B cell (primary cell): Measurements from ENCODE around the gene ITPR2. TPM values are rescaled to one million over a fixed set of nuclear protein-coding genes. Genes with fewer than 3 reads are reported as not detected.

ENCODE experiments used
- ATAC-seq: fragments of 200-7000 bp; cut with Tn5 transposase; one replicate; pipeline ENCODE4 v1.10.0; 2021; ENCODE audit warnings: low read depth, mild to moderate bottlenecking, moderate number of reproducible peaks, moderate library complexity
- CTCF ChIA-PET: fragments of 350-600 bp; sonication (Branson Sonifier 250); formaldehyde crosslinking; loops from one replicate; lab custom pipeline; 2021; ENCODE audit warnings: antibody characterized with exemption, inconsistent platforms; lab: Charles Lee
- POLR2A ChIA-PET: fragments of 350-600 bp; sonication (Branson Sonifier 250); formaldehyde crosslinking; loops from one replicate; lab custom pipeline; 2021; ENCODE audit warnings: antibody characterized with exemption; lab: Charles Lee
- DNase-seq: peaks from one replicate; pipeline ENCODE4 v3.0.0; 2013
- H2AFZ ChIP-seq: 2 replicates; pipeline ENCODE4 v1.6.1; 2012; ENCODE audit warnings: mild to moderate bottlenecking, low read depth, low read length; ENCODE audit not compliant: insufficient read depth, poor library complexity, severe bottlenecking
- H3K27ac ChIP-seq, 2 donors: 1 replicate in 1 of 2; 2 replicates in 1 of 2; pipeline ENCODE4 v1.5.1; 2012 to 2013; ENCODE audit warnings: low read length in 2 of 2, mild to moderate bottlenecking in 2 of 2, moderate library complexity in 1 of 2
- H3K27me3 ChIP-seq, 4 experiments: fragments of 200-600 bp in 1 of 4; sonication (generic) in 1 of 4; replicated peaks in 1 of 4; 1 replicate in 2 of 4; 2 replicates in 2 of 4; pipeline versions ENCODE4 v1.6.1 to v1.7.0; 2013 to 2016; ENCODE audit warnings: low read length in 3 of 4, mild to moderate bottlenecking in 2 of 4, mixed read lengths in 1 of 4, moderate library complexity in 1 of 4; ENCODE audit not compliant: insufficient read depth in 4 of 4, control insufficient read depth in 3 of 4; ENCODE audit errors: control extremely low read depth in 1 of 4
- H3K36me3 ChIP-seq, 2 experiments: replicated peaks in 1 of 2; 1 replicate in 1 of 2; 2 replicates in 1 of 2; pipeline versions ENCODE4 v1.6.1 to v1.7.1; 2013; ENCODE audit warnings: low read length in 1 of 2; ENCODE audit not compliant: insufficient read depth in 2 of 2, control insufficient read depth in 1 of 2; ENCODE audit errors: control extremely low read depth in 1 of 2, extremely low read depth in 1 of 2
- H3K4me1 ChIP-seq, 2 donors: fragments of 200-600 bp in 1 of 2; sonication (generic) in 1 of 2; 1 replicate in 1 of 2; 2 replicates in 1 of 2; pipeline versions ENCODE4 v1.5.1 to v1.6.1; 2013 to 2017; ENCODE audit warnings: low read length in 2 of 2; ENCODE audit not compliant: control insufficient read depth in 2 of 2, insufficient read depth in 2 of 2
- H3K4me2 ChIP-seq: replicated peaks from 2 replicates; pipeline ENCODE3; 2012; ENCODE audit warnings: mild to moderate bottlenecking, low read depth, low read length; ENCODE audit not compliant: poor library complexity, severe bottlenecking
- H3K4me3 ChIP-seq, 5 experiments: fragments of 200-600 bp in 1 of 5; sonication (generic) in 1 of 5; 1 replicate in 3 of 5; 2 replicates in 2 of 5; pipeline versions ENCODE4 v1.5.1 to v1.7.0; 2011 to 2016; ENCODE audit warnings: low read length in 4 of 5, mild to moderate bottlenecking in 4 of 5, low read depth in 2 of 5, control low read depth in 1 of 5, moderate library complexity in 1 of 5; ENCODE audit not compliant: insufficient read depth in 1 of 5; ENCODE audit errors: control extremely low read depth in 1 of 5, extremely low read depth in 1 of 5
- H3K79me2 ChIP-seq: fragments of 200-600 bp; sonication (generic); one replicate; pipeline ENCODE4 v1.6.0; 2016; ENCODE audit warnings: low read length; ENCODE audit not compliant: control insufficient read depth, insufficient read depth
- H3K9ac ChIP-seq: fragments of 200-600 bp; sonication (generic); 2 replicates; pipeline ENCODE4 v1.6.1; 2017; ENCODE audit warnings: mild to moderate bottlenecking, low read length, moderate library complexity
- H3K9me3 ChIP-seq, 3 donors: one replicate each; pipeline versions ENCODE4 v1.6.1 to v1.7.1; 2013; ENCODE audit warnings: low read length in 2 of 3; ENCODE audit not compliant: control insufficient read depth in 2 of 3, insufficient read depth in 1 of 3; ENCODE audit errors: control extremely low read depth in 1 of 3
- H4K20me1 ChIP-seq: 2 replicates; pipeline ENCODE4 v1.6.0; 2012; ENCODE audit warnings: mild to moderate bottlenecking, low read length; ENCODE audit not compliant: insufficient read depth, control insufficient read depth, poor library complexity, severe bottlenecking
- H3K27ac Mint-ChIP-seq: one replicate; pipeline ENCODE4 v1.8.0; 2021; ENCODE audit warnings: mixed read lengths
- H3K27me3 Mint-ChIP-seq: one replicate; pipeline ENCODE4 v1.8.0; 2021; ENCODE audit warnings: mixed read lengths
- H3K4me1 Mint-ChIP-seq: one replicate; pipeline ENCODE4 v1.8.0; 2021; ENCODE audit warnings: mixed read lengths
- H3K4me3 Mint-ChIP-seq: one replicate; pipeline ENCODE4 v1.8.0; 2021; ENCODE audit warnings: mixed read lengths
- H3K9me3 Mint-ChIP-seq: one replicate; pipeline ENCODE4 v1.8.0; 2022; ENCODE audit warnings: mixed read lengths; ENCODE audit not compliant: insufficient read depth
- CTCF ChIP-seq: fragments of 200-600 bp; IDR thresholded peaks from one replicate; pipeline ENCODE4 v1.8.0; 2022; ENCODE audit warnings: antibody characterized with exemption, mild to moderate bottlenecking
- EZH2 ChIP-seq: IDR thresholded peaks from 2 replicates; pipeline ENCODE4 v1.6.1; 2012; ENCODE audit warnings: borderline replicate concordance, low read depth, mild to moderate bottlenecking, moderate library complexity, low read length; ENCODE audit not compliant: insufficient read depth, poor library complexity, severe bottlenecking
- WGBS: methylation state at CpG from one replicate; pipeline ENCODE4 v1.1.5; 2013; ENCODE audit warnings: missing lambda C conversion rate; ENCODE audit not compliant: insufficient coverage; 5-methylcytosine and 5-hydroxymethylcytosine counted together
- intact Hi-C: fragments of 100-400 bp; cut with micrococcal nuclease; formaldehyde crosslinking; loops from one replicate; pipeline ENCODE4 v1.10.0; 2022
- polyA plus RNA-seq: library from polyadenylated mRNA; depleted of rRNA; stranded (reverse); fragments of >200 nt; gene quantifications from 2 replicates; pipeline ENCODE4 v1.2.3, GENCODE V29; 2012
- total RNA-seq, 2 donors: library from RNA; stranded (reverse); fragments of 120-200 nt in 1 of 2; gene quantifications; 1 replicate in 1 of 2; 2 replicates in 1 of 2; pipeline versions ENCODE4 v1.2.3 to v1.2.4, GENCODE V29; 2013 to 2022

Gene ITPR2
- total and polyA plus RNA-seq, 2 donors (not counting 1 experiment from before 2014, with no cell fraction given): 4.3 to 113 TPM

- peaks cover 2% of the 10 kb centered on the region for H3K4me1 Mint-ChIP-seq
- Histone ChIP-seq H3K36me3 (peaks cover 5 to 7% of the 10 kb centered on the region in 2 experiments), H3K79me2 (no peaks in the 10 kb centered on the region), H4K20me1 (no peaks in the 10 kb centered on the region), H3K27ac (no peak overlapping the region), H3K27me3 (no peaks in the 10 kb centered on the region), H3K4me1 (no peaks in the 10 kb centered on the region), H3K9me3 (peaks cover 0 to 10% (median 0%) of the 10 kb centered on the region in 3 donors), H3K4me3 (no peak overlapping the region), H3K4me2 (no peak overlapping the region), H3K9ac (no peak overlapping the region), H2AFZ (no peak overlapping the region)
- H3K9me3 Mint-ChIP-seq: peaks cover 4% of the 10 kb centered on the region
- ATAC-seq (no peak), DNase-seq (no peak)
- H3K27me3 Mint-ChIP-seq: no peaks in the 10 kb centered on the region
- intact Hi-C loops: no loop called here
- H3K4me3 Mint-ChIP-seq: no peak overlapping the region
- 82% methylated on average over 1 of the region's 1 CpG for WGBS
- CTCF ChIA-PET: no interaction called here
- no peak overlapping the region for H3K27ac Mint-ChIP-seq
- TF ChIP-seq EZH2: no peak
- no peak for TF ChIP-seq CTCF
- POLR2A ChIA-PET: no interaction called here
These were observed 452.1 kb downstream of the ITPR2 start for GRCh38 chr12:26380897-26381296.

- ChIA-PET POLR2A (no interaction called here), CTCF (no interaction called here)
- no peaks in the 10 kb centered on the region for H4K20me1 ChIP-seq
- Mint-ChIP-seq H3K27ac (no peak overlapping the region), H3K4me1 (peaks cover 2% of the 10 kb centered on the region), H3K27me3 (no peaks in the 10 kb centered on the region), H3K9me3 (peaks cover 4% of the 10 kb centered on the region), H3K4me3 (no peak overlapping the region)
- H3K36me3 ChIP-seq: peaks cover 3 to 5% of the 10 kb centered on the region in 2 experiments
- ATAC-seq: no peak
- intact Hi-C loops: no loop called here
- H3K27ac ChIP-seq: no peak overlapping the region
- no peak overlapping the region for H2AFZ ChIP-seq
- no peaks in the 10 kb centered on the region for H3K79me2 ChIP-seq
- 100% methylated on average over 2 of the region's 2 CpGs for WGBS
- TF ChIP-seq CTCF (no peak), EZH2 (no peak)
- H3K4me2 ChIP-seq: no peak overlapping the region
- H3K27me3 ChIP-seq: no peaks in the 10 kb centered on the region
- no peak for DNase-seq
- no peak overlapping the region for H3K9ac ChIP-seq
- H3K4me1 ChIP-seq: no peaks in the 10 kb centered on the region
- peaks cover 0 to 10% (median 0%) of the 10 kb centered on the region in 3 donors for H3K9me3 ChIP-seq
- no peak overlapping the region for H3K4me3 ChIP-seq
These were observed 453.1 kb downstream of the ITPR2 start for GRCh38 chr12:26379777-26380467.
